ENCODE measurements around the gene RFX4.

GRCh38 chr12:106582249-106582591 lies 584 bp upstream of the RFX4 start:
- TF ChIP-seq CTCF (IDR thresholded peaks at IDR 0.05 in 4 of 5, conservative IDR thresholded peaks at IDR 0.05 in 1 of 5) (no peak), POLR2A (IDR thresholded peaks at IDR 0.05) (no peak)

Data from gastrocnemius medialis (tissue), 4 donors.